ENCODE measurements around the gene ZNF205.
"Not testable (repeated sequence)": the region's sequence is repeated elsewhere in the genome, so short reads cannot be mapped to it uniquely, and the experiment has no call there.

Gene ZNF205

GRCh38 chr16:3112058-3112880 lies at the start of gene ZNF205:
ZNF205 (plus strand) TSS chr16:3112586; CDS start chr16:3113431, 845 bp downstream.
- peak; percentile 87 for DNase-seq (ENCODE audit: low spot score)

- DNase-seq (ENCODE audit: low spot score): no peak
Measured at GRCh38 chr16:3063625-3064386, 48.6 kb upstream of the ZNF205 start.

DNA sequence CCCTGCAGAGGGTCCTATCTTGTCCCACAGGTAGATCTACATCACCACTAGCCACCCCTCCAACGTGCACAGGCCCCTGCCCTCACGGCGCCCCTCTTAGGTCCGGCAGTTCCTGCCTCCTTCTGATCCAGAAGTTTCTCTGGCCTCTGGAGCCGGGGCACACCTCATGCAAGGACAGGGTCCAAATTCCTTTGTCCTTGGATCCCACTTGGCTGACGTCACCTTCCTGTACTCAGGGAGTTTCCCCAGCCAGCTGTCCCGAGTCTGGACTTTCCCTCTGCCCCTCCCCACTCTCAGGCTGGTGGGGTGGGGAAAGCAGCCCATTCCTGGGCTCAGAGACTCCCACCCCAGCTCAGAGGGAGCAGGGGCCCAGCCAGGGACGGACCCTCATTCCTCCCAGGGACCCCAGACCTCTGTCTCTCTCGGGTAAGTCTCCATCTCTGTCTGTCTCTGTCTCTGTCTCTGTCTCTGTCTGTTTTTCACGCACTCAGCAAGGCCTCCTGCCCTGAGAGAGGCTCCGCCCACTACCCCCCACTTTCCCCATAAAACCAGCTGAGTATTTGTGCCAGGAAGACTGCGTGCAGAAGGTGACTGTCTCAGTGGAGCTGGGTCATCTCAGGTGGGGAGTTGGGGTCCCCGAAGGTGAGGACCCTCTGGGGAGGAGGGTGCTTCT lies 47.2 kb upstream of the ZNF205 start, which contains the start of gene IL32:
TSS of gene IL32 (plus strand) at position 572 of the 673 bp plus-strand sequence. CDS start 172 bp downstream, outside the sequence.
- no peak for DNase-seq (ENCODE audit: low spot score)

DNA sequence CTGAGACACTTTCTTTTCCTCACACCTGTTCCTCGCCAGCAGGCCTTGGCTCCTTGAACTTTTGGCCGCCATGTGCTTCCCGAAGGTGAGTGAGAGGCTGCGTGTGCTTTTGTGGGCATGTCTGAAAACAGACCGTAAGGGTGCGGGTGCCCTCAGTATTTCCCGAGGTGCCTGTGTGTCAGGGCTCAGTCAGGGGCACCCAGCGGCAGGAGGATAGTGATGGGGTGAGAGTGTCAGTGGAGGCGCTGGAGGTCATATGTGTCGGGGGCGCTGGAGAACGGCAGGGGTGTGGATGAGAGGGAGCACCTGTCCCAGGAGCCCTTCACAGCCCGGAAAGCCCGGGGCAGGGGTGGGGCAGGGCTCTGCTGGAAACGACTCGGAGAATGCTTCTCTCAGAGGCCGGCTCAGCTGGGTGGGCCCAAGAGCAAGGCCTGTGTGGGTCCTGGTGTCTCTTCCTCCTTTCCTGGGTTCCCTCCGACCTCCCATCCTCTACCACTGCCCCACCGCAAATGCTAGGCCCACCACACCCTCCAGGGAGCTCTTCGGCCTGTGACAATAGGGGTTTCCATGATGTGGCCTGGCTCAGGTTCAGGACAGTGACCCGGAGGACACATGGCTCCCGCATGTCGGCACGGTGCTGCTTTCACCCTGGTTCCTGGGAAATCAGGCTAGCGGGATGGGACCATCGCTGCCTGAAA lies 46.5 kb upstream of the ZNF205 start:
- no peak for DNase-seq (ENCODE audit: low spot score)

DNA sequence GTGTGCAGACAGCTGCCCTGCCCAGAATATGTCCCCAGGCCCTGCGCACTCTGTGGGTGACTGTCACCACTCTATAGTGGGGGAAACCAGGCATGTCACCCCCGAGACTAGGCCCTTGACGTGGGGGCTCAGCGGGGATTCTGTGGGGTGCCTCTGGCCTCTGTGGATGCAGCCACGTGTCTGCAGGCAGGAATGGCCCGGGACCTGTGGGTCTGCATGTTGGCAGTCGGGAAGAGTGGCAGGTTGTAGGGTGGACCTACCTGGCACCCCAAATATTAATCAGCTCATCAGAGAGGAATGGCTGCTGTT lies 46.0 kb upstream of the ZNF205 start:
- DNase-seq (ENCODE audit: low spot score): no peak

DNA sequence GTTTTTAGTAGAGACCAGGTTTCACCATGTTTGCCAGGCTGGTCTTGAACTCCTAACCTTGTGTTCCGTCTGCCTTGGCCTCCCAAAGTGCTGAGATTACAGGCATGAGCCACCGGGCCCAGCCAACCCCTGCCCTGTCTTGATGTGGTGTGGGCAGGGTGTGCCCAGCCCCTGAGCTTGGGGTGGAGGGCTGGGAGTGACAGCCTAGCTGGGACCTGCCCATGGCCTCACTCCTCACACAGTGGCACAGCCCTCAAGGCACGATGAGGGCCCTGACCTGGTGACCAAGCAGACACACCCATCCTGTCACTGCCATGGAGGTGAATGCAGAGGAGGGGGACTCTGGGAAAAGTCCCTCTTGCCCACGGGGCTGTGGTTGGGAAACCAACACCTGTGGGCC lies 43.9 kb upstream of the ZNF205 start:
- DNase-seq (ENCODE audit: low spot score): no peak

GRCh38 chr16:3069146-3069545 lies 43.2 kb upstream of the ZNF205 start:
- DNase-seq (ENCODE audit: low spot score): not testable (repeated sequence)

DNA sequence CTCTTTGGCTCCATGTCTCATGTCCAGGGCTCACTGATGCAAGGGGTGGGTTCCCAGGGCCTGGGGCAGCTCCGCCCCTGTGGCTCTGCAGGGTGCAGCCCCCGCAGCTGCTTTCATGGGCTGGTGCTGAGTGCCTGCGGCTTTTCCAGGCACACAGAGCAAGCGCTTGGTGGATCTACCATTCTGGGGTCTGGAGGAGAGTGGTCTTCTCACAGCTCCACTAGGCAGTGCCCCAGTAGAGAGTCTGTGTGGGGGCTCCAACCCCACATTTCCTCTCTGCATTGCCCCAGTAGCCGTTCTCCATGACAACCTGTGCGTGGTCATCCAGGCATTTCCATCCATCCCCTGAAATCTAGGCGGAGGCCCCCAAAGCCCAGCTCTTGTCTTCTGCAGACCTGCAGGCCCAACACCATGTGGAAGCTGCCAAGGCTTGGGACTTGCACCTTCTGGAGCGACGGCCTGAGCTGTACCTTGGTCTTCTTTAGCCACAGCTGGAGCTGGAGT lies 41.7 kb upstream of the ZNF205 start:
- no peak for DNase-seq (ENCODE audit: low spot score)

DNA sequence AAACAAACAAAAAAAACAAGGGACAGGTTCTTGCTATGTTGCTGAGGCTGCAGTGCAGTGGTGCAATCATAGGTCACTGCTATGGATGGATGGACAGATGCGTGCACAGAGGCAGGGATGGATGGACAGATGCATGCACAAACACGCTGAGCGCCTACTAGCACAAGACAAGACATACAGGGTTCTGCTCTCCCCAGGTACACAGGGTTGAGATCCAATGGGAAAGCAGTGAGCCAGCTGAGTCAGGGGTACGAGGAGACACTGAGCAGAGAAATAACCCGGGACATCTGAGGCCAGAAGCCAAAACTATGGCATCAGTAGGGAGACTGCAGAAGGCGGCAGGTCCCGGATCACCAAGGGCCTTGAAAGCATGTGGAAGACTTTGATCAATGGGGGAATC lies 40.7 kb upstream of the ZNF205 start:
- no peak for DNase-seq (ENCODE audit: low spot score)

DNA sequence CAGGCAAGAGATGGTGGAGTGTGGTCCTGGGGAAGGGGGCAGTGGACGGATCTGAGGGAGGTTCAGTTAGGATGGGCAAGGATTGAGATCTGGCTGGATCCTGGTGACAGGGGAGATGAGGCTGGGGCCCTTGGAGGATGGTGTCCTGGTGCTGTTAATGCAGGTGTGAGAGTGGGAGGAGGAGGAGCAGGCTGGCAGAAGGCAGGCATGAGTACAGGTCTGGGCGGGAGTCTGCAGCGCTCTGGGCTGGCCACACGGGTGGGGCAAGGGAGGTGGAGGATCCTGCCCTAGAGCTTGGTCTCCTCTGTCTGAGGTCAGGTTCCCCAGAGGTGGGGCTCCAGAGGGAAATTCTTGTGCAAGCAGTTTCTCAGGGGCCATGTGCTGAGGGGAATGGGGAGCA lies 40.2 kb upstream of the ZNF205 start:
- DNase-seq (ENCODE audit: low spot score): not testable (repeated sequence)

DNA sequence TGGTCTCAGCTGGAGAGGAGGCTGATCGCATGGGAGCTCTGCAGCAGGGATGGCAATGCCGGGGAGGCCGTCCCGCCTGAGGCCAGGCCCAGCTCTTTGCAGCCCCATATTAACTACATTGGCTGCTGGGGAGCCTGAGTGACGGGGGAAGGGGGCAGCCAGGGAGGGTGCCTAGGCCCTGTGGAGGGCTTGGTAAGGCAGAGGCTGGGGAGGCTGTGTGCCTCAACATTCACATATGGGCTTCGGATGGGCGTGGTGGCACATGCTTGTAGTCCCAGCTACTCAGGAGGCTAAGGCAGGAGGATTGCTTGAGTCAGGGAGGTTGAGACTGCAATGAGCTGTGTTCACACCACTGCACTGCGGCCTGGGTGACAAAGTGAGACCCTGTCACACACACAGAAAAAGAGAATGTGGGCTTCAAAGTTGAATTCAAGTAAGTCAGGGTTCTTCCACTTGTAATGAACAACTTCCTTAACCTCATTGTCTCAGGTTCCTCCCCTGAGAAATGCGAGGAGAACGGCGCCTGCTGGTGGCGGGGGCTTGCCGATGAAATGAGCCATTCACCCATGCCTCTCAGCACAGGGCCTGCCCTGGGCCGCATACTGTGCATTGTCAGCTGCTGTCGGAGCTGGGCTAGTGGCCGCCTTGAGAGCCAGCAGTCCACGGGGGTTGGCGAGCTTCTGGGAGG lies 39.7 kb upstream of the ZNF205 start:
- not testable (repeated sequence) for DNase-seq (ENCODE audit: low spot score)

GRCh38 chr16:3073448-3073847 lies 38.9 kb upstream of the ZNF205 start:
- DNase-seq (ENCODE audit: low spot score): no peak

- DNase-seq (ENCODE audit: low spot score): no peak
Measured at GRCh38 chr16:3074860-3075522, 37.4 kb upstream of the ZNF205 start.

DNA sequence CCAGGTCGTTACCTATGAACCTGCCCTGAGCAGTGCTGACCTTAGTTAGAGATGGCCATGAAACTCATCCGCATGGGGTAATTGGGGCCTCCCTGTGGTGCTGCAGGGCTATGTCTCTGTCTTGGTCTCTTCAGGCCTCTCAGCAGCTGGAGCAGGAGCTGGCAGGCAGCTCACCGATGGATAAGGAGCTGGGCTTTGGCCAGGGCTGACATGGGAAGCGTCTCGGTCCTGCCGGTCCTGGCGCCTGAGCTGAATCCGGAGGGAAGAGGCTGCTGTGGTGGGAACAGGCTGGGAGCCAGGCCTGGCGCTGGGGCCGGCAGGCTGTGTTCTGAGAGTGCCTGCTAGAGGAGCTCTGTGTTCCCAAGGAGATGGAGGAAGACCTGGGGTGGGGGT lies 36.9 kb upstream of the ZNF205 start:
- DNase-seq (ENCODE audit: low spot score): no peak

DNA sequence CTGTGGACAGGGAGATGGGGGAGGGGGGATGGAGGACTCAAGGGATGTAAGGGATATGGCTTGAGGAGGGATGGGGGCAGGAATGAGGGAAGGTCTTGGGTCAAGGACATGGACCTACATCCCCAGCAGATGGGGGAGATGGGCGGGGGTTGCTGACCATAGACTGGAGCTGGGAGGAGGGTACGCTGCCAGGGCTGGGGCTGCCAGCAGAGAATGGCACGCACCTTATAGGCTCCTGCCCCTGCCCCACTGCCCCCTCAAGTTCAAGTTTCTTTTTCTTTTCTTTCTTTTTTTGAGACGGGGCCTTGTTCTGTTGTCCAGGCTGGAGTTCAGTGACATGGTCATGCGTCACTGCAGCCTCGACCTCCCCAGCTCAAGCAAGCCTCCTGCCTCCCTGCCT lies 36.4 kb upstream of the ZNF205 start:
- not testable (repeated sequence) for DNase-seq (ENCODE audit: low spot score)

DNA sequence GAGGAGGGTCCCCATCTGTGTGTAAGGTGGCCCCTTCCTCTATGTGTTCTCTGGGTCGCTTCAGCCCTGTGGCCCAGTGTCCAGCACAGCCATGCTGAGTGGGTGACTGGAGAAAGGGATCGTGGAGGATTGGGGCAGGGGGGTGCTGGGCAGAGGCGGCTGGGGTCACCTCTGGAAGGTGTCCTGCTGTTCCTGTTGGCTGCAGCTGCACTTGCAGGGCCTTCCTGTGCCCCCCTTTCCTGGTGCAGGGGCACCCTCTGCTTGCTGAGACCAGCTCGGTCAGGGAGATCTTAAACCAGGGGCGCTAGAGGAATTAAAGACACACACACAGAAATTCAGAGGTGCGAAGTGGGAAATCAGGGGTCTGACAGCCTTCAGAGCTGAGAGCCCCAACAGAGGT lies 35.8 kb upstream of the ZNF205 start:
- DNase-seq (ENCODE audit: low spot score): no peak

- no peak for DNase-seq (ENCODE audit: low spot score)
Measured at GRCh38 chr16:3080024-3080423, 32.4 kb upstream of the ZNF205 start.

GRCh38 chr16:3081957-3082356 lies 30.4 kb upstream of the ZNF205 start:
- DNase-seq (ENCODE audit: low spot score): not testable (repeated sequence)

DNA sequence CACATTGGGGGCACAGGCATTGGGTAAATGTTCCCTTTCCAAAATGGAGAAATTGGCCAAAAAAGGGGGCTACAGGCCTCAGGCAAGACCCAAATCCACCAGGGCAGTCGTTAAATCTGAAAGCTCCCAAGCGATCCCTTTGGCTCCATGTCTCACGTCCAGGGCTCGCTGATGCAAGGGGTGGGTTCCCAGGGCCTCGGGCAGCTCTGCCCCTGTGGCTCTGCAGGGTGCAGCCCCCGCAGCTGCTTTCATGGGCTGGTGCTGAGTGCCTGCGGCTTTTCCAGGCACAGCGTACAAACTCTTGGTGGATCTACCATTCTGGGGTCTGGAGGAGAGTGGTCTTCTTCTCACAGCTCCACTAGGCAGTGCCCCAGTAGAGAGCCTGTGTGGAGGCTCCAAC lies 29.0 kb upstream of the ZNF205 start:
- not testable (repeated sequence) for DNase-seq (ENCODE audit: low spot score)

GRCh38 chr16:3084491-3084890 lies 27.9 kb upstream of the ZNF205 start:
- no peak for DNase-seq (ENCODE audit: low spot score)
